Measurements from ENCODE around the gene DAPK1.

Gene DAPK1

DNA sequence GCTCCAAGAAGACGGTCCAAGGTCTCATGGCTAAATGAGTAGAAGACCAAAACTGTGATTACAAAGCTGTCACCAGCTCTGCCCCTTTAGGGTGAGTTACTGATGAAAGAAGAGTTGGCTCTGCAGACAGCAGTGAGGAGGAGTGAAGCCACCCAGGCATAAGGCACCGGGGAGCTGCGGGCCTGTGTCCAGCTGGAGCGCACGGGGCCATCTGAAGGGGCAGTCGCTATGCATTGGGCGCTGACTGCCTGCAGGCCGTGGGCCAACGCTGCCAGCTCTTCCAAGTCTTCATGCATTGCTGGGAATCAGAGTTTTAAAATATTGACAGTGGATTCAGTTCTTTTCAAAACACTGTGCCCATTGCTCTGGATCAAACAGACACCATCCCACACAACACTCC lies 70.3 kb downstream of the DAPK1 start:
- DNase-seq (ENCODE audit: low read depth in 2 of 2) = no peak

DNA sequence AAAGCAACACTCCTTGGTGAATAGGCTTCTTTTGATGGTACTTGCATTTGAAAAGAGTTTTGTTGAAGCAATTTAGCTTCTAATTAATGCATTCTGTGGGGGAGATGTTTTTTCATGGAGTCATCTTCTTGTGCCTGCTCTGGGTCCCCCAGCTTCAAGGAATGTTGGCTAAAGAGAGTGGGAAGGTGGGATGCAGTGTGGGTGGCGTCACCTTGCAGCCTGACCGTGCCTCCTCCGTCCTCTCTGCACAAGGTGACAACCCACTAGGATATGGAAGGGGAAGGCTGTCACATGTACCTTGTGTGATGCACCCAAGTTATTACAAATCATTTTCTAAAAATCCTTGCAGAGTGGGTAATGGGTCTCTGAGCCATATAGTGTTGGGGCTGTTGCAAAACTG lies 70.7 kb downstream of the DAPK1 start:
- no peak for DNase-seq (ENCODE audit: low read depth in 2 of 2)

DNA sequence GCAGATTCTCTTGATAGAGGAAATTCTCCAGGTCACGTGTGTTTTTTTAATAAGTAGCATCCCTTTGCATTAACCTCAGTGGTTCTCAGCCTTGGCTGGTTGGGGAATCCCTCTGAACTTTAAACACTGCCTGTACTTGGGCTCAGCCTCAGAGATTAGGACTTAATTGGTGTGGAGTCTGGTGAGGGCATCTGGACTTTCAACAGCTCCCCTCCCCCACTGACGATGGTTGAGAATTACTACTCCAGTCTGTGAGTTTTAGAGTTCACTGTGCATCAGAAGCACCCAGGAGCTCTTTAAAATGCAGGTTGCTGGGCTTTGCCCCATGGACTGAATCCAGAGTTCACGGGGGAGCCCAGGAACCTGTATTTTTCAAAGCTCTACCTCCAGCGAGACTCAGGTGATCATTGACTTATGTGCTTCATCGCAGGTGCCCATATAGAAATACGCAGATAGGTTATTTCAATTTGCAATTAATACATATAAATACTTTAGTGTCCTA lies 71.4 kb downstream of the DAPK1 start:
- DNase-seq (ENCODE audit: low read depth in 2 of 2) = no peak

DNA sequence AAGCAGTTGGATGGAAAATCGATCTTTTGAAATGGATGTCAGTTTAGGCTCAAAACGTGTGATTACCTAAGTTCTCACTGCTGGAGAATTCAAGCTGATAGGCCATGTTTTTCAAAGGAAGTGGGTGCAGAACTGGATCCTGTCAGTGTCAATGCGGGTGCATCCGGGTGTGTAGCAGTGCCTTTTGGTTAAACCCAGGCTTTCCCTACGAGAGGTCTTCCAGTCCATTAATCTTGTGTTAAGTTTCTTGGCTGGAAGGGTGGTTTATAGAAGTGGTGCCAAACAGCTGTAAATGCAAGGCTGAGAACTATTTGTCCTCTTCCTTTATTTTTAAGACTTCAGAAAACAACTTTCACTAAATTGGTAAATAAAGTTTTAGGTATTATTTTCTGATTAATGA lies 71.9 kb downstream of the DAPK1 start:
- no peak for DNase-seq (ENCODE audit: low read depth in 2 of 2)

DNA sequence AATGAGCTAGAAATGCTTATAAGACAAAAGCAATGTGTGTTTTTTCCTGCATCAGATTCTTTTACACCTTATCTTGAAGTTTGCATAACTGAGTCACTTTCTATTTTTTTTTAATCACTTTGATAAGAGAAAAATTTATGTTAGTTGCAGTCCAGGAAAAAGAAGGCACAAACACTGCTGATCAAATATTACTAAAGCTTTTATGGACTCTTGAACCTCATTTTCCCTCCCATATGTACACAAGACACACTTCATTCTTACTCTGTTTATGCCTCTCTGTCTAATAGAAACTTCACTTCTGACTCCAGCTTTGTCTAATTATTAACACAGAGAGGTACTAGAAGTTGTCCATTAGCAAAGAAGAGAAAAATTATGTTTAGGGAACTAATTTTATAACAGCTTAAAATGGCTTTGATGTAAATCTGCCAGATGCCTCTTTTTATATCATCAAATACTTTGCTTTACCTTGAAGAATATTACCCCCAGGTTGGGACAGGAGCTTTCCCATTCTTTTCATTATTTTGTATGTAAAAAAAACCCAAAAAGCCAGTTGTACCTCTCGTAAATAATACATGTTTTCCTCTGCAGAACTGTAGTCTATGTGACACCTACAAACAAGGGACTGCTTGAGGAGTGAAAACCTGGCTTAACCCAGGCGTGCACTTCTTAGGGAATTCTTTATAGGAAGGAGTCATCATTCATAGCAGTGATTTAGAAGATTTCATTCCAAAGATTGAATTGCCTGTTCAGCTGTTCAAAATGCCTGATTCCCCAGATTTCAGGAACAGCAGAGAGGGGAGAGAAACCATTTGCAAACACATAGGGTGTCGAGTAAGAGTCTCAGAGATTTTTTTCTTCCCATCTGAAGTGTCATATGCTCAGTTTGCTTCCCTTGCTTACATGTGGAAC lies 72.6 kb downstream of the DAPK1 start:
- no peak for DNase-seq (ENCODE audit: low read depth in 2 of 2)

DNA sequence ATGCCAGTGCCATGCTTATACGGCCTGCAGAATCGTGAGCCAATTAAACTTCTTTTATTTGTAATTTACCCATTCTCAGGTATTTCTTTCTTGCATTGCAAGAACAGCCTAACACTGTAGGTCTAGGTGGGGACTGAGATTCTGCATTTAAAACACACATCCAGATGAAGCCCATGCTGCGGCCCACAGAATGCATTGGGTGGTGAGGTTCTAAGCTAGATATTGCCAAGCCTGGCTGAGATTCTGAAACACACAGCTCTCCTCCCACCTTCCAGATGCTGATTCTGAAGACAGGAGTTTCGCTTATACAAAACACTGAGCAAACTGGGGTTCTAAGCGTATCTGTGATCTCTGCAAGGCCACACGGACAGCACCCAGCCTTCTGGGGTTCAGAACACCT lies 75.1 kb downstream of the DAPK1 start:
- no peak for DNase-seq (ENCODE audit: low read depth in 2 of 2)

DNA sequence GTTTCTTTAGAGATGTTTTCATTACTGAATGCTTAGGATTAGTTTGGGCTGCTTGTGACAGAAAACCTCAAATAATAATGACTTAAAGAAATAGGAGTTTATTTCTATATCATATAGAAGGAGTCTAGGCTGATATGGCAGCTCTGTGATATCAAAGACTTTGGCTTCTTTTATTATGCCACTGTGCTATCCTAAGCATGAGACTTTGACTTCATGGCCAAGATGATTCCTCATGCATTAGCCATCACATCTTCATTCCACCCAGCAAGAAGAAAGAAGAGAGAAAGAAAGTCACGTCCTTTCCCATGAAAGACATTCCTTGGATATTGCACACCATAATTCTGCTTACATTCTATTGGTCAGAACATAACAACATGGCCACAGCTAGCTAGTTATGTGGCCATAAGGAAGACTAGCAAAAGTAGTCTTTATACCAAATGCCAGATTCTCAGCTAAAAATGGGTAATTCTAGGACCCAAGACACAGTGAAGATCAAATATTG lies 76.2 kb downstream of the DAPK1 start:
- DNase-seq (ENCODE audit: low read depth in 2 of 2) = no peak

DNA sequence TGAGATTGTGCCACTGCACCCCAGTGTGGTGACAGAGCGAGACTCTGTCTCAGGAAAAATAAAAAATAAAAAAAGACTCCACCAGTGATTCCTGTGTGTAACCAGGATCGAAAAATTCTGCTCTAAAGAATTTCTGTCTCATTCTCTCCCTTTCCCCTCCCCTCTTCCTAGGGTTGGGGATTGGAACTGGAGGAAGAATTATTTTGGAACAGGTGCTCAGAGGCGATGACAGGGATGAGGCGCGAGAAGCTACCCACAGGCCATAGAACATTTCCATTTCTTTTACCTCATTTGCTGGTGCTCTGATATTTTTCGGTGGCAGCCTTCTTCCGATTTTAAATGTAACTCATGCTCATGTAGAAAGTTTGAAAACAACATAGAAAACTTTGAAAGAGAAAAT lies 80.1 kb downstream of the DAPK1 start:
- DNase-seq (ENCODE audit: low read depth in 2 of 2) = no peak

DNA sequence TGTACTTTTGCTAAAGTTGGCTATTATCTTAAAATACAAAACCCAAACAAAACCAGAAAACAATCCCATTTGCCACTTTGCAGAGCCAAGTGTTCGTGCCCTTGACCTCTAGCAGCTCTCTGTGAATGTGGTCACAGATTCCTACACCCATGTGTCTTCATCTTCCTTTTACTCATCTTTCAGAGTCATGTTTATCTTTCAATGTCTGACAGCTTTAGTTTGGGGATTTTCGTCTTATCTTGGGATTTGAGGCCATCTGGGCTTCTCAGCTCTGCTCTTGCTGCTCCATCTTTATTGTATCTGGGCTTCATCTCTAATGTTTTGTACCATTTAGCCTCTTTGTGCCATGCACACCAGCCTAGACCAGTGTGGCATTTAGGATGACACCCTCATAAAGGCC lies 81.0 kb downstream of the DAPK1 start:
- no peak for DNase-seq (ENCODE audit: low read depth in 2 of 2)

DNA sequence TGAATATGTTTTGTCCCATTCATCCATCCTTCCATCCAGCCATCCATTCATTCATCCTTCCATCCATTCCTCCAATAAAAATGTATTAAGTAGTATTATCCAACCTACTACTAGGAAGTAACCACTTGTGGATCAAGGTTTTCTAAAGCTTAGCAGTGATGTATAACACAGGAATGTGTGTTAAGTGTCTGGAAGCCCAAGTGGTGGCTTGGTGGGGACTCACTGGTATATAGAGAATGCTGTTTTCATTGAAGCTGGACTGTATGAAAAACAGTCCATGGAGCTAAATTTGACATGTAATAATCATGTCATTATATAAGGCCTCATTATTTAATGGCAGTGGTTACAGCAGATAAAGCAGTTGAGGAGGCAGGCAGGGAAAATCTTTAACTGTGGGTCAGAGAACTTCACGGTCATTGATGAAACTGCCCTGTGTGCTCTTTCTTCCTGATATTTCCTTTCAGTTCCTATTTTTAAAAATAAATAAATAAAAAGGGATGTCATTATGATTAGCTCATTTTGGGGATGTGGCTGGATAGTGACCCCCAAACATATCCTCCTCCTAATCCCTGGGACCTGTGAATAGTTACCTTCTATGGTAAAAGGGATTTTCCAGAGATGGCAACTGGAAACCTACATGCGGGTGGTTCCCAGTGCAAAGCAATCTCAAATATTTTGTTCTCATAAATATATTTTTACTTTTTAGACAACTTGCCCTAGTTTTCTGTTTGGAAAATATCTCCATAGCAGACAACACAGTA lies 82.3 kb downstream of the DAPK1 start:
- DNase-seq (ENCODE audit: low read depth in 2 of 2) = no peak

DNA sequence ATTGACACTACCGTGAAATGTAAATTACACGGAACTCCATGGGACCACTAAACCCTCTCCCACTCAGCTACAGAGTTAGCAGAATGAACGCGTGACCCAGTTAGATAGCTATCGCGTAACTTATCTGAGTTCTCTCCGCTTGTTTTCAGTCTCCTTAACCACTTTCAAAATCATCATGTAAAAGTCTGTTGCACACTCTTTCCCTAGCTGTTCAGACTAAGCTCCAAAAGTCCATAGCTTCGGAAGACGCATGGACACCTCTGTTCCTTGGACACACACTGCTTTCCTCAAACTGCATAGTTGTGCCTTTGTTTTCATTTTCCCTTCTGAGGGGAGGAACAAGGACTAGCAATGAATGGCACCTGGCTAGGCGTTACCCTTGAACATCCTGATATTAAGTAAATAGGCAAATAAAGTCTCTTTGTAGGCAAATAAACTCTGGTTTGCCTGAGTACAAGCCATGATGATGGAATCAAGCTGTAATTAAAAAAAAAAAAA lies 83.3 kb downstream of the DAPK1 start:
- no peak for DNase-seq (ENCODE audit: low read depth in 2 of 2)

DNA sequence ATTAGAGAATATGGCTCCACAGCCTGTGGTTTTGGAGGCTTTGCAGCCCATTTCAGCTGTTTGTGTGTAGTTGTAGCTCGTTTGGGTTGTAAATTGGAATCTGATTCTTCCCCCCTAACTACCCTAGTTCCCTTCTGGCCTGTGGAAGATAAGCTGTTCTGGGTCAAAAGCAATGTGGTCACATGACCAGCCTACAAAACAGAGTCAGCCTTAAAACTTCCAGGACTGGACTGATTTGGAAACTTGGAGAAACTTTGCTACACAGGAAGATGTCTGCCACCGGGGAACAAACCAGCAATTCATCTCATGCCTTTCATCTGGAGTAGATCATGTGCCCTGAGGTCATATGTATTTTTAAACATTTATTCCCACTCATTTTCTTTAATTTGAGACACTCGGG lies 83.8 kb downstream of the DAPK1 start:
- DNase-seq (ENCODE audit: low read depth in 2 of 2) = no peak

DNA sequence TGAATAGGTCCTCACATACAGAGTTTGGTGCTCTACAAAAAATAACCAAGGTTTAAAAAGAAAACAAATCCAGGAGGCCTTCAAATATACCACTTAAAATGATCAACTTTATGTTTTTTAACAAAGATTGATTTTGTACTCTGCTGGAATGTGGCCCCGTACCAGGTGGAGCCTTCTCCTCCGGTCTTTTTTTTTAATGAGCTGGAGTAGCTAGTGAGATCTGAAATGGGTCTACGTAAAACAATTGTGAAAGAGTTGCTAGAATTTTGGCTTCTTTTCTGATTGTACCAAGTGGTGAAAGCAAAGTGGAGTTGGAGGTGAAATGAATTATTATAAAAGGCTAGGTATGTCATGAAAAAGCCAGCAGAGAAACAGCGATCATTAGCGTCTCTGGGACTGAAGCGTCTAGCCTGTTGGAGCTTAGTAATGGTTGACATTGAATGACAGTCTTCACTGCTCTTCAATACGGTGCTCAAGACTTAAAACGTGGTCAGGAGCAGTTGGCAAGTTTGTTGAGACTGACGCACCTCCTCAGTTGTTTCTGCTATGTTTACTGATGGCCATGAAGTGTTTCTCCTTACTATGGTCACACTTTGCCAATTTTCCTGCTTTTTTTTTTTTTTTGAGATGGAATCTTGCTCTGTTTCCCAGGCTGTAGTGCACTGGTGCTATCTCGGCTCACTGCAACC lies 84.4 kb downstream of the DAPK1 start:
- no peak for DNase-seq (ENCODE audit: low read depth in 2 of 2)

DNA sequence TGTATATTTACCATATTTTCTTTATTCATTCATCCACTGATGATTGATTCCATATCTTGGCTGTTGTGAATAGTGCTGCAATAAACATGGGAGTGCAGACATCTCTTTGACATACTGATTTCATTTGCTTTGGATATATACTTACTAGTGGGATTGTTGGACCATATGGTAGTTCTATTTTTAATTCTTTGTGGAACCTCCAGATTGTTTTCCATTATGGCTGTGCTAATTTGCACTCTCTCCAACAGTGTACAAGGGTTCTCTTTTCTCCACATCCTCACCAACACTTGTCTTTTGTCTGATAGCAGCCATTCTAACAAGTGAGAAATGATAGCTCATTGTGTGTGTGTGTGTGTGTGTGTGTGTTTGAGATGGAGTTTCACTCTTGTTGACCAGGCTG lies 86.7 kb downstream of the DAPK1 start:
- no peak for DNase-seq (ENCODE audit: low read depth in 2 of 2)

DNA sequence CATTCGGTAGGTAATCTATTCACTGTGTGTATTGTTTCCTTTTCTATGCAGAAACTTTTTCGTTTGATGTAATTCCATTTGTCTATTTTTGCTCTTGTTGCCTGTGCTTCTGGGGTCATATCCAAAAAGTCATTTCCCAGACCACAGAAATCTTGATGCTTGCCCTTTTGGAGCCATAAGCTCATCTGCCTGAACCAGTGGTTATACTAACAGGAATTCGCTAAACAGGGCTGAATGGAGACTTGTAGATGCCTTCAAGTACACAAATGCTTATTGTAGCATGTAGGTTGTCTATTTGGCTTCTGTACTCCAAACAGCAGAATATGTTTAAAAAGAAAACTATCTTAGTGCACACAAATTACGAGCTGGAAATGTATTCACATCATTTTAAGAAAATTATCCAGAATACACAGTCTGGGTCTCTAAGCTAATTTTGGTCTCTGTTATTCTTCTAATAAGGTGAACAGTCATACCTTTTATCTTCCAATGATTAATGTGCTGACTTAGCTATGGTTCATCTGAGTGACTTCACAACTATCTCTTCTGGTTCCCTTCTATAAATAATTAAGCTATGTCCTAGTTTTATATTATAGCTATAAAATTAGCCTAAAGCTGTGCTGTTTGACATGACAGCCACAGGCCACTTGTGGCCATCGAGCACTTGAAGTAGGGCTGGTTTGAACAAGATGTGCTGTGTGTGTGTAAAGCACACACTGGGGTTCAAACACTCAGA lies 87.6 kb downstream of the DAPK1 start:
- DNase-seq (ENCODE audit: low read depth in 2 of 2) = no peak

DNA sequence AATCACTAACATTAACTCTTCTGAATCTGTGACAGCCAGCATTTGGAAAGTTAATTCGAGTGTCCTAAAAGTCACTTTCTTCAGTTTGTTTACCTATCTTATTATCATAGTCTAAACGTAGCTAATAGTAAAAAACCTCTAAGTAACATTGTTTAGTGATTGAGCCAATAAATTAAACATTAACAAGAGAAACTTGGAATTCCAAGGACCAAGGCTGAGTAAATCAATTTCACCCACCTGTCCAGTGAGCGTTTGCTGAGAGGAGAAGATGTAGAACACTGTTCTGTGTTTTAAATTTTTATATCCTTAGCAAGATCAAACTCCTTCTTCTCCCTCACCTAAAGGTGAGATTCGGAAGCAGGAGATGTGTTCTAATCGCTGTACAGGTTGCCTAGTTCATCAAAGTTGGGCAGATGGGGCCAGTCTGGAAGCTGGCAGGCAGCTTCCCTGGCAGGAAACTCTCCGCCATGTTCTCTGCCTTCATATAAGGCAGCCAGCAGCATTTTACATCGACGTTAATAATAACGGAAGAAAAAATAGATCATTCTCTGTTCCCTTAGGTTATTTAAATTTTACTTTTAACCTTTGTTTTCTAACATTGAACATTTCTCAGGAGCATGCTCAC lies 89.2 kb downstream of the DAPK1 start:
- DNase-seq (ENCODE audit: low read depth in 2 of 2) = no peak

DNA sequence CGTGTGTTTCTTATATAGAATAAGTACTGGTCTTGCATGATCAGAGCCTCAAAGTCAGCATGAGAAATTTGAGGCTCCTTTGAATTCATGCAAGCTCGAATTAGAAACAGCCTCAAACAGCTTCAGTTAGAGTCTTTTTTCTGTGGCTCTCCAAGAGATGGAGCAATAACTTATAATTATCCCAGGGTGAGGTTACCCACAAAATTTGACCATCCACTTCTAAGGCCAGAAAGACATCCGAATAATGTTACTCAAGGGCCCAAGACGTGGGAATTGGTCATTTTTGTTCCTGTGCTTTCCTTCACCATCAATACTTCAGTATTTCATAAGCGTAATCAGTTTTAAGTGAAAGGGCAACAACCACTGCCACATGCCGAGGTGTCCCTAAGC lies 89.7 kb downstream of the DAPK1 start:
- DNase-seq (ENCODE audit: low read depth in 2 of 2) = no peak

DNA sequence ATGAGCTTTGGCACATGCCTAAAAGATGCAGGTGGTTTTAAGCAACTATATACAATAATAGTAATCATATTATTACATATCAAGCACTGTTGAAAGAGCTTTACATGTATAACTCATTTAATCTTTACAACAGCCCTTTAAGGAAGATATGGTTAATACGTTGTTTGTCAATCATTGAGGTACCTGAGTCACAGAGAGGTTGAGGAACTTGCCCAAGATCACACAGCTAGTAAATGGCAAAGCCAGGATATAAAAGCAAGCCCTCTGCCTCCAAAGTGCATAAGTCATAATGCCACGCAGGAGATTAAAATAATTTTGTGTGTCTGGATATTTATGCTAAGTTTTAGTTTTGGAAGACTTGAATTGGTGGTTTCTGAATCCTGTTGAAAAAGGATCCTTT lies 90.2 kb downstream of the DAPK1 start:
- DNase-seq (ENCODE audit: low read depth in 2 of 2) = no peak

DNA sequence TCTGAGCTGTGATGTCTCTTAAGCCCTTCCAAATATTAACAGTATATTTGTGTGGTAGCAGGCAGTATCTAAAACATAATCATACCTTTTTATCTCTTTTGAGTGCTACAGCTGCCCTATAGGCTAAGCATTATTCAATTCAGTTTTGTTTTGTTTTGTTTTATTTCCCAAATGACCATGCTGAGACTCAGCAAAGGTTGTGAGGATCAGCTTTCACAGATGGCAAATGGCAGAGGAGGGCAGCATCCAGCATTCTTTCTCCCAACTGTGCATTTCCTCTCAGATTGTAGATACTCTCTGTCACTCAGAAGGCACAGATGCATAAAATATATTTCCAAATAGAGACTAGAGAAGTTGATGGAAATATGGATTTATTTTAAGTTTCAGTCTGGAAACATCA lies 90.7 kb downstream of the DAPK1 start:
- no peak for DNase-seq (ENCODE audit: low read depth in 2 of 2)

DNA sequence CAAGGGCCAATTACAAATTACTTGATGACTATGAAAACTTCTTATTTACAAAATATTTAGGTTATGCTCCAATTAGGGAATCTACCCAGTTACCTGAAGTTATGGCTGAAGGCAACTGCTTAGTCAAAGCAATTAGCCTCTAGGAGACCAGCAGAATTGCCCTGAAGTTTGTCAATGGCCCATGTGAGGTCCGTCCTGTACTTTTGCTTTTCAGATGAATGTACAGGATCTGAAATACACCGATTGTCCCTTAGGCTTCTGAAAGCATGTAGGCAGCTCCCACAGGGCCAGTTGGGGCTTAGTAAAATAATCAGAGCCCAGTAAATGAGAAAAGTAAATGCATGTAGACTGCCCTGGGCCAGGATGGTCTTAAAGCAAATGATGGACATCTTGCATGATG lies 93.3 kb downstream of the DAPK1 start:
- DNase-seq (ENCODE audit: low read depth in 2 of 2) = no peak
